SK-N-MC (cell line): Measurements from ENCODE around the gene ITGB1.

Experiments
- EZH2 ChIP-seq: fragments of 200-600 bp; sonication (generic); IDR thresholded peaks from one replicate; pipeline ENCODE4 v1.6.1; 2017; ENCODE audit warnings: antibody characterized with exemption
- FOXP2 ChIP-seq: optimal IDR thresholded peaks from 2 replicates; pipeline ENCODE3; 2011; ENCODE audit warnings: mild to moderate bottlenecking, moderate library complexity; ENCODE audit not compliant: insufficient read depth; ENCODE audit errors: extremely low read length, control extremely low read depth
- POLR2AphosphoS5 ChIP-seq: IDR thresholded peaks from 2 replicates; pipeline ENCODE4 v1.6.1; 2012; ENCODE audit warnings: mild to moderate bottlenecking, low read depth, low read length, borderline replicate concordance

- TF ChIP-seq EZH2 (no peak), POLR2AphosphoS5 (no peak), FOXP2 (no peak)
Observed at GRCh38 chr10:32946108-32946507, 11.9 kb downstream of the ITGB1 start.
